Endometrium (tissue), 2 donors: Measurements from ENCODE around the gene FERMT3.
"Not testable (repeated sequence)": the region's sequence is repeated elsewhere in the genome, so short reads cannot be mapped to it uniquely, and the experiment has no call there.

ENCODE experiments used
- FAIRE-seq: peaks from 2 replicates; lab custom pipeline; 2012; peaks lifted over from hg19 to GRCh38; lab: Jason Lieb, UNC
- donor health status: control.
- donor health status: control.

FERMT3 gene

DNA sequence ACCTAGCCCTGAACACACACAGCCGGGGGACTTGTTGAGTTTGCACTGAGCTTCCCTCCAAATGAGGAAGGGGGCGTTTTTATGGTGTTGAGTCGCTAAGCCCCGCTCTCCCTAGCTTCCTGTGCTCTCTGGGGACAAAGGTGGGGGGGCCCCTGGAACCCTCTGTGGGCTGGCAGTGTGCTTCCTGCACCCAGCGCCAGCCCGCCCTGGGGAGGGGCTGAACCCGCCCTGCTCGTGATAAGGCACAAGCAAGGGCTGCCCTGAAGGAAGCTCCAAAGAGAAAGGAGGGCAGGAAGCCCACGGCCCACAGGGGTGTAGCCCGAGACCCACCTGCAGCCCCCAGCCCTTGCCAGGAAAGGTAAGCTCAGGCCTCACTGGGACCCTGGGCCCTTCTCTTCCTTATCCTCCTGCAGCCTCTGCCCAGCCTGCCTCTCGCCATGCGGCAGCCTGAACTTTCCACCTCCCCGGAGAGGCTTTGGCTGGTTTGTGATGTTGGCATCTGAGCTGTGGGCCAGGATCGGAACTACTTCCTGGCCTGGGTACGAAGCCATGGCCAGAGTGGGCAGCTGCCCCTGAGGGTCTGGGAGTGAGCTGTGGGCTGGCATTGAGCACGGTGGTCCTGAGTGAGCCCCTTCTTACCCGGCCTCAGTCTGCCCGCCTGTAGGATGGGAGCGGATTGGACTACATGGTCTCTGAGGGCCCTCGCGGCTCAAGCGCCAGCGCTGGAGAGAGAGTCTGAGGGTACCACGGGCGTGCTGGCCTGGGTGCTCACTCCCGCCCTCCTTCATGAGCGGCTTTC lies at the start of gene FERMT3:
TSS of gene FERMT3 (plus strand) at position 265 of the 799 bp plus-strand sequence. CDS start 644 bp downstream, outside the sequence.
- FAIRE-seq: no peak

DNA sequence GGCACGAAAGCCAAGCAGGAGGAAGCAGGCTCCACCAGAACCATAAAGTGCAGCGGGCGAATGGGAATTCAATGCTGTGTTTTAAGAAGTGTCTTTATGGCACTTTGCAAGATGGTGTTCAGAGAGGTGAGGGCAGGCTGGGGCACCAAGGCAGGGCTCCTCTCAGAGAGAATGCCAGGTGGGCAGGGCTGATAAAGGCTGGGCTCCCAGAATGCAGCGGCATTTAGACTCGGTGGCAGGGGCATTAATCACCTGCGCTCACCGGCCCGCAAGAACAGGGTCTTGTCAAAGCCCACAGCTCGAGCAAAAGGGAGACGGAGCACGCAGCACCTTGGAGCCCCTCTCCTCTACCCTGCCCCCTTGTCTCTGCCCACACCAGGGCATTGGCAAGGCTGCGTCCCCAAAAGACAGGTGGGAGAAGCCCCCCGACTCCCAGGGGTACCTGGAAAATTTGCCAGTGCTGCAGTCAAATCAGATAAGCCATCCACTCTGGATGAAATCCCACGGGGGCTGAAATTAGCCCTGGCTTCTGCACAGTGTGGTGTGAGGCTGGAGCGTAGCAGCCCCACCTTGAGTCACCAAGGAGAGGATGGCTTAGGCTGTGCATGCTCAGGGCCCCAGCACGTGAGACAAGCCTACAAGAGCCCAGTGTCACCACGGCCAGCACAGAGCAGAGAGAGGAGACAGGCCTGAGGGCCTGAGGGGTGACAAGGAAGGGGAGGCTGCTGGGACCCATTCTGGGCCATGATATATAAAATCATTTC lies 48.7 kb upstream of the FERMT3 start:
- FAIRE-seq: no peak

DNA sequence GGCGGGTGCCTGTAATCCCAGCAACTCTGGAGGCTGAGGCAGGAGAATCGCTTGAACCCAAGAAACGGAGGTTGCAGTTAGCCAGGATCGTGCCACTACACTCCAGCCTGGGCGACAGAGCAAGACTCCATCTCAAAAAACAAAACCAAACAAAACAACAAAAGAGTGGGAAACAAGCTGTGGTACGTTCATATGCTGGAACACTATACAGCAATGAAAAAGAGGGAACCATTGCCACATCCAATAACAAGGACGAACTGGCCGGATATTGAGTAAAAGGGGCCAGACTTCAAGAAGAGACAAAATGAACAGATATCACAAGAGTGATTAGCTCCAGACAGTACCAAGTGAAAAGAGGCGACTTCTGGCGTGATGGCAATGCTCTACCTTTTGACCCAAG lies 45.5 kb upstream of the FERMT3 start:
- FAIRE-seq: no peak

DNA sequence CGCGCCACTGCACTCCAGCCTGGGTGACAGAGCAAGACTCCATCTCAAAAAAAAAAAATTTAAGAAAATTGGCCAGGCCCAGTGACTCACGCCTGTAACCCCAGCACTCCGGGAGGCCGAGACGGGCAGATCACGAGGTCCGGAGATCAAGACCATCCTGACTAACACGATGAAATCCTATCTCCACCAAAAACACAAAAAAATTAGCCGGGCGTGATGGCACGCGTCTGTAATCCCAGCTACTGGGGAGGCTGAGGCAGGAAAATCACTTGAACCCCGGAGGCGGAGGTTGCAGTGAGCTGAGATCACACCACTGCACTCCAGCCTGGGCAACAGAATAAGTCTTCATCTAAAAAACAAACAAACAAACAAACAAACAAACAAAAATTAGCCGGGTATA lies 43.8 kb upstream of the FERMT3 start:
- not testable (repeated sequence) for FAIRE-seq

DNA sequence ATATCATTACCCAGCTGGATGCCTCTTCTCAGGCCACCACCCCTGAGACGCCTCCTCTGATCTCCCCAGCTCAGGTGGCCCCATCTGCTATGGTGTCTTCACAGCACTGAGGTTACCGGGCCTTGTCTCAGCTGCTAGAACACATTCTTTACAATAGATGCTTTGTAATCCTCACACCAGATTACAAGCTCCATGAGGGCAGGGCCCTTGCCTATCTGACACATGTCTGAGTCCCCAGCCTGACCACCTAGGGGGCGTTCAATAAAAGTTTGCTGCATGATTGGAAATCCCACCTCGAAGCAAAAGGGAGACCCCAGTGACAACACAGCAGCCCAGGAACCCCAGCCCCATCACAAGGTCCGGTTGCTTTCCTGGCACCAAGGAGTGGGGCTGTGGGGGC lies 42.6 kb upstream of the FERMT3 start:
- no peak for FAIRE-seq

DNA sequence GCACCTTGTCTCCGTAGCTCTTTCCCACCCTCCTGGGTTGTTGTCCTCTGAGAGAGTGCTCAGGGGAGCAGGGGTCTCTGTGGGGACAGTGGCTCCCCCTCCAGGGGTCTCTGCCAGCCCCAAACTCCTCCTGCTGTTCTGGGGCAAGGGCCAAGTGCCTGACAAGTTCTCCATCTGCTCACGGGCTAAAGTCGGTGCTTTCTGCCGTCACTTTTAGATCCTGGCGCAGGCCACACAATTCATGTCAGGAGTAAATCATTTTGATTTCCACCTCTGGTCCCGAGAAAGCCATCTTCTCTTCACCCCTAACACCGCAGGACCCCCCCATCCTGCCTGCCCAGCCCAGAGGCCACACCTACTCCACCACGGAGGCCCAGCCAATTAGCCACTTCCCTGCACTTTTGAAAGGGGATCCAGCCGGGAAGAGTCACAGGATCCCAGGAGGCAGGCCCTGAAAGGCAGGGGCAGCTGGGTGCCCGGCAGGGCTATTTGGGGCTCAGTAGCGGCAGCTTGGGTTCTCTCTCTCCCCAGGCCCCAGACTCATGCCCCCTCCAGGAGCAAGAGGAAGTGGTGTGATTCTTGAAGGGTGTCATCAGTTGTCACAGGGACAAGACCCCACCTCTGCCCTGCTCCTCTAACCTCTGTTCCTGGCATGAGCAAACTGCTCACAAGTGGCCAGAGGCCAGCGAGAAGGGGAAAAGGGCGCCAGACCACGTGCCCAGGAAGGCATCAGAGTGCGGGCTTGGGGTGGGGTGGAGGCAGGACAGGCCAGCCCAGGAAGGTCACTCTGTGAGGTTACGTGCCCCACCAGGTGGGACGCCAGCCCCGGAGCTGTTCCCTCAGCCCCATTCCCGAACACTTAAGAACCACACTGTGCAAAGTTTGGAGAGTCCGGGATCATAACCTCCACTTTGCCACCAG lies 41.9 kb upstream of the FERMT3 start:
- FAIRE-seq: no peak

DNA sequence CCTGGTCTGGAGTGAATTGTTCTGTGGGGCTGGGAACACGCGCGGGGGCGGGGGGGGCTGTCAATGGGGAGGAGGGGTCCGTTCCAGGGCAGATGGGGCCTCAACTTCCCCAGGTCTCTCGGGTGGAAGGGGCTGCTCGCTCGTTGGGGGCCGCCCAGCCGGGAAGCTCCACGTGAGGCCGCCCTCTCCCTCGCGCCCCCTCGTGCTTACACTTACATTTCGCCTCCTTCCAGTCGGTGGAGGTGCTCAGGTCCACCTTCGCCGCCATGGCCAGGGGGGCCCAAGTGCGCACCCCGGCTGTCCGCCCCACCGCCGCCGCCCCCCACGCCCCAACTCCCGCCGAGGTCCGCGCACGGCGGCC lies 41.1 kb upstream of the FERMT3 start:
- no peak for FAIRE-seq

DNA sequence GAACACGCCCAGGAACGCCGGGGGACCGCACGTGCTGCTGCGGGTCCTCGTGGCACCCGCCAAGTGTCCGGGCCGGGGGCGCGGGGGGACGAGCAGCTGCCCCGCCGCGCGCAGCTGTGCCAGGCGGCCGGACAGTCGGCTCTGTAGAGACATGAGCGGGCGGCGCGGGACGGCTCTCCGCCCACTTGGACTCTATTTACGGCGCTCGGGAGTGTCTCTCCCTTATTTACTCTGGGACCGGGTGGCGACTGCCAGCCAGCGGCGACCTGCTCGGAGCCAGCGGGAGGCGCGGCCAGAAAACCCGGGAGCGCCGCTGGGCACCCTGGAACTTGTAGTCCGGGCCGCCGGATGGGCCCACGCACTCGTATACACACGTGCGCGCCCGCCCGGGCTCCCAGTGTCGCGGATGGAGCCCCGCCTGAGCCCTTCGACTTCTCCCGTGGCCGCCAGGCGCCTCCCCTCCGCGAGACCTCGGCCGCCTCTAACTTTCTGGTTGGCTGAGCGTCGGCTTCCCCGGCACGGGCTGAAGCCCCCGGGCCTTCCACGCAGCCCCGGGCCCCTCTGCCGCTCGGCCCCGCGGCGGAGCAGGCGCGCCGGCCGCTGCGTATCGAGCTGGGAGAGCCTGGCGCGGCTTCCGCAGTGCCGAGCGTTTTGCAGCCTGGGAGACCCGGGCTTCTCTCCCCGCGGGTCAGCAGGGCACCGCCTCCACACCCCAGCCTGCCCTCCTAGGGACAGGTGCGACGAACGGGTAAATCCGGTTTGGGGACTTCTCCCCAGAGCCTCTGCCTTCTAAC lies 40.5 kb upstream of the FERMT3 start, which contains the start of gene MACROD1:
TSS of gene MACROD1 (minus strand) at position 272 of the 794 bp plus-strand sequence. CDS start at position 153, 119 bp downstream.
- FAIRE-seq: no peak

DNA sequence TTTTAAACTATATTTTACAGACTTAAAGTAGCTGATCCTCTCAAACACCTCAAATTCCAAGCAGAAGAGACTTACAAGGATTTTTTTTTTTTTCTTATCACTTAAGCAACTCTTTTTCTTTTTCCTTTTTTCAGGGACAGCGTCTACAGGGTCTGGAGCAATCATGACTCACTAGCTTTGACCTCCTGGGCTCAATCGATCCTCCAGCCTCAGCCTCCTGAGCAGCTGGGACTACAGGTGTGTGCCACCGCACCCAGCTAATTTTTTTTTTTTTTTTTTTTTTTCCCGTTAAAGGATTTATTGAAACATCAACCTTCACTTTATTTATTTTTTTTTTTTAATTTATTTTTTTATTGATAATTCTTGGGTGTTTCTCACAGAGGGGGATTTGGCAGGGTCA lies 36.1 kb upstream of the FERMT3 start:
- no peak for FAIRE-seq

DNA sequence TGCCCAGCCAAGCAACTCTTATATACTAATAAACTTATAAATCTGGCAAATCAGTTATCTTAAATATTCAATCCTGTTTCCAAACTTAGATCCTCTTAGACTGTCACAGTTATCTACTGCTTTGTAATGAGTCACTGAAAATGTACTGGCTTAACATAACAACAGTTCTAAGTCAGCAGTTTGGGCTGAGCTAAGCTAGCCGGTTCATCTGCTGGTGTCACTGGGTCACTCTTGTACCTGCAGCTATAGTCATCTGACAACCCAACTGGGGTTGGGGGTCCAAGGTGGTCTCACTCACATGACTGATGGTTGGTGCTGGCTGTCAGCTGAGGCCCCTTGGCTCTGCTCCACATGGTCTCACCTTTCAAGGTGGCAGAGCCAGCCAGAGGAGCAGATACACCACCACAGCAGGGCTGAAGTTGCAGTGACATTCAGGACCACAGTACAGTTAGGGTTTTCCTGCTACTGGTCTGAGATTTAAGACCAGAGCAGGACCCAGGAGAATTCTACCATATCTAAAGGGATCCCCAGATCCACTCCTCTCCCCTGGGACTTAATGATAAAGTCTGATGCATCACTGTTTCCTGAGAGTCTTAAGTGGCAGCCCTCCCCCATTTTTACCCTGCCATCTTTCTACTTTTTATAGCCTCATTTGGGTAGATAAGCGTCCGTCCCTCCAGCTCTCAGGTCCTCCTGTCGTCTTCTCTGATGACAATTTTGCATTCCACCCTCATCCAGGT lies 32.7 kb upstream of the FERMT3 start:
- FAIRE-seq: no peak

DNA sequence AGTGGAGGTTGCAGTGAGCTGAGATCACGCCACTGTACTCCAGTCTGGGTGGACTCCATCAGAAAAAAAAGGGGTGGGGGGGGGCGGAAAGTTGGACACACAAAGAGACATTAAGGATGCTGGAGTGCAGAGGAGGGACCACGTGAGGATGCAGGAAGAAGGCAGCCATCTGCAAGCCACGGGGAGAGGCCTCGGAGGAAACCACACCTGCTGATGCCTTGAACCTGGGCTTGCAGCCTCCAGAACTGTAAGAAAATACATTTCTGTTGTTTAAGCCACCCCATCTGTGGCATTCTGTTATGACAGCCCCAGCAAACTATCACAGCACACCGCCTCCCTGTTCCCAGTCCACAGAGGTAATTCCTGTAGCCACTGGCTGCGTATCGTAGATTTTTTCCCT lies 29.8 kb upstream of the FERMT3 start:
- FAIRE-seq: no peak

DNA sequence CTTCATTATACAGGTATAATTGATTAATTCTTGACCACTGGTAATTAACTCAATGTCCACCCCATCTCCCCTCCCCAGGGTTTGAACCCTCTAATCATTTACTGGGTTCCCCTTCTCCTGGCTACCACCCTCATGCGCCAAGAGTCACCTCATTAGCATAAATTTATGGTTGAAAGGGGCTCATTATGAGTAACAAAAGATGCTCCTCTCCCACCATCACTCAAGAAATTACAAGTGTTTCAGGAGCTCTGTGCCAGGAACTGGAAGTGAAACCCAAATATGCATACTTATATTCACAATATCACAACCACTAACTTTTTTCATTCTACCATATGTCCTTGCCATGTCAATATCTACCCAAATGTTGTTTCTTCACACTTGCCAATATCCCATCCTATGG lies 28.3 kb upstream of the FERMT3 start:
- no peak for FAIRE-seq

DNA sequence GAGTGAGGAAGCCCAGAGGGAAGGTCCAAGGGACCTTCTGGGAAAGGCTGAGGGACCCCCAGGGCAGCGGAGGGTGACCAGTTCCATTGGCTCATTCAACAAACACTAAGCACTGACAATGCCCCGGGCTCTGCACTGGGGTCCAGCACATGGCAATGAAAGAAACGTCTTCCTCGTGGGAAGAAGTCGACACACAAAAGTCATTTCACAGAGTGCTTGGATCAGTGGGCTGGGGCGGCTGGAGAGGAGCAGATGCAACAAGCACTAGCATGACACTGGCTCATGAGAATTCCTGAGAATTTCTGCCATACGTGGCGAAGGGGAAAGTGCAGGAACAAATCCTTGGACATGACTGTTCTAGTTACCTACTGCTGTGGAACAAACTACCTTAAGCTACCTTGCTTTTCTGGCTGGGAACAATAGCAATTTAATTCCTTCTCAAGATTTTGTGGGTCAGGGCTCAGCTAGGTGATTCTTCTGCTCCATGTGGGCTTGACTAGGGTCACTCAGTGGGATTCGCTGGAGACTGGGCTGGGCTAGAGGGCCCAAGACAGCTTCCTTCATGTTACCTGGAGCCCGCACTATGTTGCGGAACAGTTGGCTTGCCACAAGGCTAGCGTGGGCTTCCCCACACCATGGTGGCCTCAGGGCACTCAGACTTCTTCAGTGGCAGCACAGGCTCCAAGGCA lies 27.4 kb upstream of the FERMT3 start:
- FAIRE-seq: no peak

DNA sequence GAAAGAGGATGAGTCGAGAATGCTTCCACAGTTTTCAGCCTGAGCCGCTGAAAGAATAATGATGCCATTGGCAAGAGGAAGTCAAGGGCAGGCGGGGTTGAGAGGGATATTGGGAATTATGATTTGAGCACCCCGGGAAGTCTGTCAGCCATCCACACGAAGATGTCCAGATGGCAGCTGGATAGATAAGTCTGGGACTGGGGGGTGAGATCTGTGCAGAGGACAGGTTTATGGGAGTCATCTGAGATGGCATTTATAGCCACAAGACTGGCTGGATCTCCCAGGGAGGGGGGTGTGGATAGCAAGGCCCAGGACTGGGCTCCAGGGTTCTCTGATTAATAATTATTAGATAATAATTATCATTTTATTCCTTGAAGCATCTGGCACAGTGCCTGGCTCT lies 25.6 kb upstream of the FERMT3 start:
- FAIRE-seq: no peak

DNA sequence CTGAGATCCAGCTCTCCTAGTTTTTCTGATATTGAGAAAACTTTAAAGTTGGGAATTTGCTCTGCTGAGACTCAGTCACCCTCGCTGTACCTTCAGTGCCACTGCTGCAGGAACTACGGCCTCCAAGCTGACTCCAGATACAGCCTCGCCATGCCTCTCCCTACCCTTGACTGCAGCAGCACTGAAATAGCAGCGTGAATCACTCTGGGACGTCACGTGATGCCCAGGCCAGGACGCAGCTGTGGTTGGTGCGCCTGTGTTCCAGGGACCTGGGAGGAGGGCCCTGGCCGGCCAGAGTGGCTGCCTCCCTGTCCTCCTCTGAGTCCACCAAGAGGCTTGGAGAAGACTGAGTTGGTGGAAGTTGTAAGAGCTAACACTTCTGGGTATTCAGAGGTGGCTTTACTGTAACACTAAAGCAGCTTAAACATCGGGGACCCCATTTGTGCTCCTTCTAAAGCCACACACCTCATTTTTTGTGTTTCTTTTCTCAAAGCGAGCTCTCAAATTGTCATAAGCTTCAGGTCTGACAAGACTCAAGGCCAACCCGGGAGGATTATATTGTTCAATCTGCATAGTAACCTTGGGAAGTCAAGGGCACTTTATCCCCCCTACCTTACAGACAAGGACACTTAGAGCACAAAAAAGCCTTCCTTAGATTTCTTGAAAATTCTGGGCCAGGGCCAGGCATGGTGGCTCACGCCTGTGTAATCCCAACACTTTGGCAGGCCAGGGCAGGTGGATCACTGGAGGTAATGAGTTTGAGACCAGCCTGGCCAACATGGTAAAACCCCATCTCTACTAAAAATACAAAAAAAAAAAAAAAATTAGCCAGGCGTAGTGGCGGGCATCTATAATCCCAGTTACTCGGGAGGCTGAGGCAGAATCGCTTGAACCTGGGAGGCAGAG lies 24.8 kb upstream of the FERMT3 start:
- FAIRE-seq: no peak

DNA sequence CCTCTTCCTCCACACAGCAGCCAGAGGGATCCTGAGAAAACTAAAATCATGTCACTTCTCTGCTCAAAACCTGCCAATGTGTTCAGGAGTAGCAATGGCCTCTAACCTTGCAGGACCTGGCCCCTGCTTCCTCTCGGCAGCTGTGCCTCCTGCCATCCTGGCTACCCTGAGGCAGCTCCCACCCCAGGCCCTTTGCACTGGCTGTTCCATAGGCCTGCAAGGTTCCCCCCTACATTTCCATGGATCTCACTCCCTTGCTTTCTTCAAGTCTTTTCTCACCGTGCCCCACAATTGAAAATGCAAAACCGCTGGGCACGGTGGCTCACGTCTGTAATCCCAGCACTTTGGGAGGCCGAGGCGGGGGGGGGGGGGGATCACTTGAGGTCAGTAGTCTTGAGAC lies 22.6 kb upstream of the FERMT3 start:
- no peak for FAIRE-seq

DNA sequence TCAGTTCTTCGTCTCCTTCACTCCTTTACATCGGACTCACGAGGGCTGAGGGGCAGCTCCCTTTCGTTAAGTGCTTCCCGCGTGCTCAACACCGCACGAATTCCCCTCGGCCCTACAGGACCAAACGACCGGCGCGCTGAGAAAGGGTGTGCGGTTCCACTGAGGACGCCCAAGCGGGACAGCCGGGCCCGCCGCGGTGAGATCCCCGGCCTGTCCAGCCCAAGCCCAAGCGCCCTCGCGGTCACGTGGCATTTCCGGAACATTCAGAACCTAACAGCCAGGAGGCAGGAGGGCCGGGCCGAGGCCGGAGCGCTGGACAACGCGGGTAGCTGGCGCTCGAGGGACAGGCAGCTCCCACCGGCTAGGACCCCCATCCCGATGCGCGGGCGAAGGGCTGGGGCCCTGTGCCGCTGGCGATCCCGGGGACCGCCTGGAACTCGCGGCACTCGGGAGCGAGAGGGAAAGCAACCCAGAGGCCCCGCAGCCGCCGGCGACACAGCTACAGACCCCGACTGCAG lies 21.3 kb upstream of the FERMT3 start:
- no peak for FAIRE-seq

DNA sequence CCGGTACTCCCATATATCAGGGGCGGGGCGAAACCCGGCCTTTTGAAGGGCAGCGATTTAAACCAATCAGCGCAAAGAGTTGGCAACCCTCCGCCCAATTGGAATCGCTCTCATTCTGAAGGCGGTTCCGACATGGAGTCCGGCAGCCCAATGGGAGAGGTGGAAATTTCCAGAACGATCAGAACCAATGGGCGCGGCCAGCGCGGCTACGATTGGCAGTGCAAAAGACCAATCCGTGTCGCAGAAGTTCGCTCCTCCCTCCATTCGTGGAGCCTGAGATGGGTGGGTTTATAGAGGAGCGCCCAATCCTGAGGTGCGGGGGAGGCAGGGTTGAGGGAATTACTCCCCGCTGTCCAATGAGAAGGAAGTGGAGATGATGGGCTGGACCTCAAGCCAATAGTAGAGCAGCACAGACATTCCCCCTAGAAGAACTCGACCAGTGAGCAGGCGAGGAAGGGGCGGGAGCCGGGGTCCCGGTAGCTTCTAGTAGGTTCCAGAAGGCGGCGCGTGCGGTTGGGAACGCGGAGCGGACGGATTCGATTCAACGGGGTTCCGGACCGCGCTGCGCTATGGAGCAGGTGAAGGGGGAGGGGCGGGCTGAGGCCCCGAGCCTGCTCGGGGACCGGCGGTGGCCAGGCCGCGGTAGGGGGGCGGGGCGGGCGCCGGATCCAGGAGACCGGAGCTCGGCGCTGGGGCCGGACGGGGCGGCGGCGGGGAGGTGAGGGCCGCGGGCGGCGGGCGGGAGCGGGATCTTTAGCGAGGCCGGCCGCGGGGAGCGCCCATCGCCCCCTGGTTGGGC lies 20.6 kb upstream of the FERMT3 start, which contains the start of gene STIP1:
TSS of gene STIP1 (plus strand) at position 479 of the 799 bp plus-strand sequence. CDS start at position 570, 91 bp downstream.
- peak; percentile 98 for FAIRE-seq
